ENCODE results near the gene IRF5. TPM values are rescaled to one million over a fixed set of nuclear protein-coding genes. Genes with fewer than 3 reads are reported as not detected.

The IRF5 gene
- total RNA-seq, 1 experiment from 2014 or later, result 8.8 TPM

Other genes with a start within 250 kb of the IRF5 start
- gene CALU, start 198.6 kb upstream of the IRF5 start, total RNA-seq (2021; ENCODE audit: unreplicated experiment), result 210 TPM
- not detected for gene OPN1SW, start 162.1 kb upstream of the IRF5 start, total RNA-seq (2021; ENCODE audit: unreplicated experiment)
- 1.1 TPM for gene CCDC136, start 146.0 kb upstream of the IRF5 start, total RNA-seq (2021; ENCODE audit: unreplicated experiment)
- 10.2 TPM for gene FLNC, start 107.5 kb upstream of the IRF5 start, total RNA-seq (2021; ENCODE audit: unreplicated experiment)
- 151 TPM for gene ATP6V1F, start 75.1 kb upstream of the IRF5 start, total RNA-seq (2021; ENCODE audit: unreplicated experiment)
- 0.13 TPM for gene KCP, start 27.2 kb upstream of the IRF5 start, total RNA-seq (2021; ENCODE audit: unreplicated experiment)
- 71.8 TPM for gene TNPO3, start 117.2 kb downstream of the IRF5 start, total RNA-seq (2021; ENCODE audit: unreplicated experiment)
- gene TSPAN33, start 206.8 kb downstream of the IRF5 start, total RNA-seq (2021; ENCODE audit: unreplicated experiment), result 5.4 TPM